HEK293T (cell line): ENCODE measurements around the gene SEMA5A.

ENCODE experiments used
- CTCF ChIA-PET: fragments of 350-600 bp; formaldehyde crosslinking; extraction: SDS; loops from one replicate; lab custom pipeline; 2021; ENCODE audit warnings: antibody characterized with exemption, inconsistent platforms; lab: Yijun Ruan, JAX
- POLR2A ChIA-PET: fragments of 350-600 bp; formaldehyde crosslinking; extraction: SDS; loops from one replicate; lab custom pipeline; 2020; ENCODE audit warnings: antibody characterized with exemption, inconsistent platforms; lab: Yijun Ruan, JAX
- DNase-seq: peaks from one replicate; pipeline ENCODE4 v3.0.0; 2012; ENCODE audit warnings: mixed read lengths; ENCODE audit errors: extremely low spot score
- ARNT ChIP-seq: fragments of 450-650 bp; IDR thresholded peaks from 2 replicates; pipeline ENCODE4 v1.6.1; 2017; ENCODE audit warnings: mild to moderate bottlenecking
- BHLHE40 ChIP-seq: fragments of 450-650 bp; IDR thresholded peaks from 2 replicates; pipeline ENCODE4 v1.6.1; 2016; ENCODE audit warnings: mild to moderate bottlenecking, moderate library complexity, borderline replicate concordance
- CTBP1 ChIP-seq: fragments of 450-650 bp; IDR thresholded peaks from 2 replicates; pipeline ENCODE4 v1.6.1; 2016; ENCODE audit warnings: borderline replicate concordance
- ELF4 ChIP-seq: fragments of 450-650 bp; IDR thresholded peaks from 2 replicates; pipeline ENCODE4 v1.6.1; 2017; ENCODE audit warnings: antibody characterized with exemption
- FOXA1 ChIP-seq: fragments of 450-650 bp; IDR thresholded peaks from 2 replicates; pipeline ENCODE4 v1.6.1; 2016; ENCODE audit warnings: mild to moderate bottlenecking
- FOXK2 ChIP-seq: fragments of 450-650 bp; IDR thresholded peaks from 2 replicates; pipeline ENCODE4 v1.6.1; 2016; ENCODE audit warnings: mild to moderate bottlenecking
- FOXM1 ChIP-seq: fragments of 450-650 bp; IDR thresholded peaks from 2 replicates; pipeline ENCODE4 v1.6.1; 2017; ENCODE audit warnings: mild to moderate bottlenecking, borderline replicate concordance
- HDGF ChIP-seq: fragments of 450-650 bp; IDR thresholded peaks from 2 replicates; pipeline ENCODE4 v1.6.1; 2017; ENCODE audit warnings: antibody characterized with exemption, borderline replicate concordance
- L3MBTL2 ChIP-seq: fragments of 450-650 bp; conservative IDR thresholded peaks from 2 replicates; pipeline ENCODE4 v1.6.1; 2016; ENCODE audit warnings: mild to moderate bottlenecking
- LEF1 ChIP-seq: fragments of 450-650 bp; IDR thresholded peaks from 2 replicates; pipeline ENCODE4 v1.6.1; 2017; ENCODE audit warnings: mild to moderate bottlenecking, borderline replicate concordance
- NFRKB ChIP-seq: fragments of 450-650 bp; IDR thresholded peaks from 2 replicates; pipeline ENCODE4 v1.6.1; 2016; ENCODE audit warnings: mild to moderate bottlenecking, moderate library complexity
- PKNOX1 ChIP-seq: fragments of 450-650 bp; IDR thresholded peaks from 2 replicates; pipeline ENCODE4 v1.6.1; 2016
- SP1 ChIP-seq: fragments of 450-650 bp; IDR thresholded peaks from 2 replicates; pipeline ENCODE4 v1.6.1; 2017
- SUZ12 ChIP-seq: fragments of 450-650 bp; IDR thresholded peaks from 2 replicates; pipeline ENCODE4 v1.6.1; 2016; ENCODE audit warnings: mild to moderate bottlenecking
- TARDBP ChIP-seq: fragments of 450-650 bp; IDR thresholded peaks from 2 replicates; pipeline ENCODE4 v1.6.1; 2016
- ZNF384 ChIP-seq: fragments of 450-650 bp; IDR thresholded peaks from 2 replicates; pipeline ENCODE4 v1.6.1; 2016

The SEMA5A gene

GRCh38 chr5:9046756-9047481 lies 499.0 kb downstream of the SEMA5A start:
- POLR2A ChIA-PET, result no interaction called here

GRCh38 chr5:9045946-9046345 lies 499.9 kb downstream of the SEMA5A start:
- POLR2A ChIA-PET, result no interaction called here

More at GRCh38 chr5:9046756-9047481, 499.0 kb downstream of the SEMA5A start:
- TF ChIP-seq ELF4 (no peak), FOXA1 (no peak), SP1 (no peak), CTBP1 (no peak), LEF1 (no peak), ARNT (no peak), BHLHE40 (no peak), SUZ12 (no peak), NFRKB (no peak), FOXM1 (no peak), TARDBP (no peak), ZNF384 (no peak), L3MBTL2 (no peak)
- CTCF ChIA-PET, result no interaction called here
- DNase-seq, result no peak

GRCh38 chr5:9042241-9042640 lies 503.6 kb downstream of the SEMA5A start:
- POLR2A ChIA-PET, result no interaction called here
- DNase-seq, result no peak
- TF ChIP-seq SP1 (no peak), FOXA1 (no peak), BHLHE40 (no peak), FOXM1 (no peak), ZNF384 (no peak), LEF1 (no peak), CTBP1 (no peak), FOXK2 (no peak), L3MBTL2 (no peak), ELF4 (no peak), ARNT (no peak), PKNOX1 (no peak), TARDBP (no peak), SUZ12 (no peak), HDGF (no peak)
- CTCF ChIA-PET, result no interaction called here

More at GRCh38 chr5:9045946-9046345, 499.9 kb downstream of the SEMA5A start:
- no peak for DNase-seq
- TF ChIP-seq ARNT (no peak), TARDBP (no peak), HDGF (no peak), SUZ12 (no peak), FOXA1 (no peak), PKNOX1 (no peak), FOXM1 (no peak), ELF4 (no peak), FOXK2 (no peak)
- CTCF ChIA-PET, result interaction anchor here (0.6 kb wide), 1 partner anchor 674 kb away, joined by 5 read pairs; no protein-coding TSS in a partner anchor

GRCh38 chr5:9040475-9040874 lies 505.4 kb downstream of the SEMA5A start:
- ChIA-PET POLR2A (no interaction called here), CTCF (no interaction called here)
- no peak for TF ChIP-seq CTBP1
- no peak for TF ChIP-seq FOXK2
- no peak for TF ChIP-seq FOXM1
- TF ChIP-seq TARDBP, result no peak
- no peak for TF ChIP-seq NFRKB
- DNase-seq, result no peak

GRCh38 chr5:9037048-9037447 lies 508.8 kb downstream of the SEMA5A start:
- ChIA-PET CTCF (no interaction called here), POLR2A (no interaction called here)
- no peak for TF ChIP-seq LEF1
- TF ChIP-seq SP1, result no peak
- no peak for TF ChIP-seq SUZ12
- TF ChIP-seq BHLHE40, result no peak
- TF ChIP-seq NFRKB, result no peak
- TF ChIP-seq PKNOX1, result no peak
- TF ChIP-seq ZNF384, result no peak
- TF ChIP-seq L3MBTL2, result no peak
- no peak for TF ChIP-seq FOXM1
- TF ChIP-seq ELF4, result no peak
- no peak for TF ChIP-seq FOXK2
- no peak for TF ChIP-seq ARNT
- TF ChIP-seq TARDBP, result no peak
- TF ChIP-seq FOXA1, result no peak
- no peak for TF ChIP-seq HDGF
- TF ChIP-seq CTBP1, result no peak
- DNase-seq, result no peak

- CTCF ChIA-PET, result no interaction called here
- POLR2A ChIA-PET, result no interaction called here
Observed at GRCh38 chr5:9035346-9035745, 510.5 kb downstream of the SEMA5A start.

More at GRCh38 chr5:9035346-9035745, 510.5 kb downstream of the SEMA5A start:
- no peak for TF ChIP-seq ZNF384
- TF ChIP-seq SP1, result no peak
- TF ChIP-seq FOXK2, result no peak
- no peak for TF ChIP-seq SUZ12
- TF ChIP-seq TARDBP, result no peak
- no peak for TF ChIP-seq BHLHE40
- TF ChIP-seq ELF4, result no peak
- TF ChIP-seq ARNT, result no peak
- no peak for TF ChIP-seq FOXA1
- no peak for TF ChIP-seq FOXM1
- no peak for TF ChIP-seq L3MBTL2
- TF ChIP-seq LEF1, result no peak
- no peak for TF ChIP-seq NFRKB
- TF ChIP-seq CTBP1, result no peak
- no peak for DNase-seq
